Measurements from ENCODE around the gene CYP4F2. TPM values are rescaled to one million over a fixed set of nuclear protein-coding genes. Genes with fewer than 3 reads are reported as not detected.

Gene CYP4F2
- total and polyA plus RNA-seq, 9 of the 15 experiments (the other 6 are each of a cell fraction or from before 2014, with no cell fraction given): 0.10 to 0.56 (median 0.32) TPM; not detected in 2

GRCh38 chr19:15837221-15837731, 60.6 kb downstream of the CYP4F2 start (continued):
- peak; percentile 79 for TF ChIP-seq MGA (IDR thresholded peaks at IDR 0.05)
- TF ChIP-seq ZKSCAN3 (CRISPR knock-in tag; IDR thresholded peaks at IDR 0.05): no peak
- 0 out of 2 replicates have a peak, but pooled peaks have one; percentile 48 for TF ChIP-seq KLF6 (CRISPR knock-in tag; IDR thresholded peaks at IDR 0.05; ENCODE audit: borderline replicate concordance)
- 0 out of 2 replicates have a peak, but pooled peaks have one; percentile 30 for TF ChIP-seq HDAC8 (tag; IDR thresholded peaks at IDR 0.05)
- TF ChIP-seq HDAC1 (IDR thresholded peaks at IDR 0.05): no peak
- TF ChIP-seq MCM2 (IDR thresholded peaks at IDR 0.05; ENCODE audit: low read depth): no peak
- TF ChIP-seq THRAP3 (IDR thresholded peaks at IDR 0.05; ENCODE audit: borderline replicate concordance): no peak
- TF ChIP-seq WHSC1 (IDR thresholded peaks at IDR 0.05; ENCODE audit: low read length): no peak
- TF ChIP-seq CBFA2T3 (IDR thresholded peaks at IDR 0.05): no peak
- no peak for TF ChIP-seq ZNF253 (CRISPR knock-in tag; conservative IDR thresholded peaks at IDR 0.05)
- no peak for TF ChIP-seq ZNF551 (CRISPR knock-in tag; IDR thresholded peaks at IDR 0.05)
- no peak for TF ChIP-seq HIVEP1 (CRISPR knock-in tag; IDR thresholded peaks at IDR 0.05)
- no peak for TF ChIP-seq GTF2E2 (tag; IDR thresholded peaks at IDR 0.05)
- TF ChIP-seq SREBF1 (IDR thresholded peaks at IDR 0.05; ENCODE audit: borderline replicate concordance, low read depth, low read length): no peak
- TF ChIP-seq NONO (IDR thresholded peaks at IDR 0.05; ENCODE audit: low read depth in 2 of 2, low read length in 1 of 2): 0 out of 4 replicates have a peak, but pooled peaks of 1 of the 2 experiments have one; percentile 4
- TF ChIP-seq OTX1 (CRISPR knock-in tag; IDR thresholded peaks at IDR 0.05): no peak
- TF ChIP-seq ZC3H8 (IDR thresholded peaks at IDR 0.05): no peak
- TF ChIP-seq STAG1 (CRISPR knock-in tag; IDR thresholded peaks at IDR 0.05; ENCODE audit: borderline replicate concordance): no peak
- TF ChIP-seq NBN (IDR thresholded peaks at IDR 0.05; ENCODE audit: low read depth): peak; percentile 71
- no peak for TF ChIP-seq TEAD2 (tag; IDR thresholded peaks at IDR 0.05)
- TF ChIP-seq RFX1 (IDR thresholded peaks at IDR 0.05): peak; percentile 62

All from K562 (cell line).